ENCODE results near the gene PTCD3.

- no peak for TF ChIP-seq CTCF (conservative IDR thresholded peaks at IDR 0.05; ENCODE audit: low read depth, low read length)
- no peak for TF ChIP-seq FOS (IDR thresholded peaks at IDR 0.05; ENCODE audit: low read depth, low read length)
- TF ChIP-seq SMC3 (IDR thresholded peaks at IDR 0.05; ENCODE audit: low read depth, low read length): no peak
- TF ChIP-seq RAD21 (IDR thresholded peaks at IDR 0.05; ENCODE audit: low read length): no peak
- TF ChIP-seq MAFK (IDR thresholded peaks at IDR 0.05; ENCODE audit: low read depth, low read length): no peak
- no peak for TF ChIP-seq USF2 (IDR thresholded peaks at IDR 0.05; ENCODE audit: low read depth, low read length)
- no peak for TF ChIP-seq POLR2A (IDR thresholded peaks at IDR 0.05; ENCODE audit: low read depth, low read length)
- no peak for TF ChIP-seq ELK1 (IDR thresholded peaks at IDR 0.05; ENCODE audit: borderline replicate concordance, low read depth, low read length)
- no peak for TF ChIP-seq RCOR1 (IDR thresholded peaks at IDR 0.05; ENCODE audit: insufficient replicate concordance, low read length)
- no peak for TF ChIP-seq CEBPB (IDR thresholded peaks at IDR 0.05; ENCODE audit: low read depth, low read length)
- no peak for TF ChIP-seq CHD1 (IDR thresholded peaks at IDR 0.05; ENCODE audit: low read depth, low read length)
- no peak for TF ChIP-seq RFX5 (IDR thresholded peaks at IDR 0.05; ENCODE audit: low read depth, low read length)
- TF ChIP-seq MAZ (IDR thresholded peaks at IDR 0.05; ENCODE audit: borderline replicate concordance, low read depth, low read length): no peak
- no peak for TF ChIP-seq MXI1 (IDR thresholded peaks at IDR 0.05; ENCODE audit: borderline replicate concordance, low read depth, low read length)
Observed at GRCh38 chr2:86185517-86186212, 79.6 kb downstream of the PTCD3 start.
